Peyer's patch (tissue), 4 donors: ENCODE data around the gene GSG1. TPM values are rescaled to one million over a fixed set of nuclear protein-coding genes. Genes with fewer than 3 reads are reported as not detected.
"Not testable (repeated sequence)": the region's sequence is repeated elsewhere in the genome, so short reads cannot be mapped to it uniquely, and the experiment has no call there.

Experiments
- DNase-seq, 3 donors: peaks; one replicate each; pipeline ENCODE4 v3.0.0-alpha.2; 2017 to 2019
- H3K27ac ChIP-seq, 4 donors: fragments of 200-600 bp; sonication (generic); one replicate each; pipeline ENCODE4 v1.5.1; 2016 to 2019
- H3K27me3 ChIP-seq, 2 donors: fragments of 200-600 bp; sonication (generic); one replicate each; pipeline ENCODE4 v1.5.1; 2019
- H3K36me3 ChIP-seq, 3 donors: fragments of 200-600 bp; sonication (generic); one replicate each; pipeline ENCODE4 v1.5.1; 2016 to 2019
- H3K4me1 ChIP-seq, 4 donors: fragments of 200-600 bp; sonication (generic); one replicate each; pipeline ENCODE4 v1.5.1; 2016 to 2019
- H3K4me3 ChIP-seq, 4 donors: fragments of 200-600 bp; sonication (generic); 1 replicate in 3 of 4; 2 replicates in 1 of 4; pipeline ENCODE4 v1.5.1; 2016 to 2019; ENCODE audit warnings: mild to moderate bottlenecking in 1 of 4
- H3K9me3 ChIP-seq, 4 donors: fragments of 200-600 bp; sonication (generic); one replicate each; pipeline ENCODE4 v1.5.1; 2016 to 2019; ENCODE audit warnings: mild to moderate bottlenecking in 1 of 4
- CTCF ChIP-seq, 6 experiments: fragments of 450-650 bp in 4 of 6; fragments of 200-600 bp in 2 of 6; sonication (generic) in 1 of 6; IDR thresholded peaks; one replicate each; pipeline ENCODE4 v1.5.1; 2017 to 2019; ENCODE audit warnings: antibody characterized with exemption in 6 of 6, mild to moderate bottlenecking in 3 of 6, moderate library complexity in 1 of 6
- POLR2A ChIP-seq, 2 donors: fragments of 450-650 bp; IDR thresholded peaks; one replicate each; pipeline ENCODE4 v1.5.1; 2017; ENCODE audit warnings: antibody characterized with exemption in 2 of 2, mild to moderate bottlenecking in 2 of 2, moderate library complexity in 2 of 2
- total RNA-seq, 4 donors: library from RNA; depleted of rRNA; stranded (reverse); fragments of >200 nt; gene quantifications; one replicate each; pipeline ENCODE4 v1.1.0, GENCODE V29; 2016

The GSG1 gene
- total RNA-seq, 4 donors from 2014 or later: 1.1 TPM; not detected in 3

- no peak overlapping the region for H3K4me3 ChIP-seq
- no peaks in the 10 kb centered on the region for H3K4me1 ChIP-seq
- peaks cover 0 to 6% (median 0%) of the 10 kb centered on the region in 3 donors for H3K36me3 ChIP-seq
- TF ChIP-seq POLR2A (IDR thresholded peaks at IDR 0.05) (no peak), CTCF (IDR thresholded peaks at IDR 0.05) (no peak)
- H3K27me3 ChIP-seq: no peaks in the 10 kb centered on the region
- H3K27ac ChIP-seq: no peak overlapping the region
- no peak for DNase-seq
- H3K9me3 ChIP-seq: no peaks in the 10 kb centered on the region
These were observed 37.5 kb downstream of the GSG1 start for GRCh38 chr12:13066014-13066413.

GRCh38 chr12:13062669-13063068 is 40.8 kb downstream of the GSG1 start:
- Histone ChIP-seq H3K9me3 (no peaks in the 10 kb centered on the region), H3K4me1 (no peaks in the 10 kb centered on the region), H3K4me3 (no peak overlapping the region), H3K36me3 (peaks cover 0 to 15% (median 0%) of the 10 kb centered on the region in 3 donors), H3K27me3 (no peaks in the 10 kb centered on the region), H3K27ac (no peak overlapping the region)
- no peak for TF ChIP-seq CTCF (IDR thresholded peaks at IDR 0.05)
- no peak for TF ChIP-seq POLR2A (IDR thresholded peaks at IDR 0.05)
- no peak for DNase-seq

GRCh38 chr12:13061377-13061776 is 42.1 kb downstream of the GSG1 start:
- TF ChIP-seq POLR2A (IDR thresholded peaks at IDR 0.05) (no peak), CTCF (IDR thresholded peaks at IDR 0.05) (no peak)
- Histone ChIP-seq H3K36me3 (peaks cover 0 to 15% (median 0%) of the 10 kb centered on the region in 3 donors), H3K4me1 (no peaks in the 10 kb centered on the region), H3K27ac (no peak overlapping the region), H3K4me3 (no peak overlapping the region), H3K9me3 (no peaks in the 10 kb centered on the region), H3K27me3 (no peaks in the 10 kb centered on the region)
- no peak for DNase-seq

GRCh38 chr12:13060581-13060980 is 42.9 kb downstream of the GSG1 start:
- Histone ChIP-seq H3K27ac (no peak overlapping the region), H3K4me3 (no peak overlapping the region), H3K36me3 (peaks cover 0 to 15% (median 0%) of the 10 kb centered on the region in 3 donors), H3K9me3 (no peaks in the 10 kb centered on the region), H3K27me3 (no peaks in the 10 kb centered on the region), H3K4me1 (no peaks in the 10 kb centered on the region)
- TF ChIP-seq POLR2A (IDR thresholded peaks at IDR 0.05) (no peak), CTCF (IDR thresholded peaks at IDR 0.05) (no peak)
- no peak for DNase-seq

- not testable (repeated sequence) for H3K4me3 ChIP-seq, DNase-seq, H3K9me3 ChIP-seq, H3K4me1 ChIP-seq, H3K36me3 ChIP-seq, H3K27me3 ChIP-seq, H3K27ac ChIP-seq
These were observed 49.9 kb downstream of the GSG1 start for GRCh38 chr12:13053617-13054016.

GRCh38 chr12:13052421-13052820 is 51.0 kb downstream of the GSG1 start:
- DNase-seq: no peak
- TF ChIP-seq CTCF (IDR thresholded peaks at IDR 0.05): no peak
- no peak for TF ChIP-seq POLR2A (IDR thresholded peaks at IDR 0.05)
- Histone ChIP-seq H3K27ac (no peak overlapping the region), H3K36me3 (no peaks in the 10 kb centered on the region), H3K4me3 (no peak overlapping the region), H3K9me3 (no peaks in the 10 kb centered on the region), H3K4me1 (no peaks in the 10 kb centered on the region), H3K27me3 (no peaks in the 10 kb centered on the region)
